Small intestine (tissue), 7 donors: ENCODE measurements around the gene BCL6B. TPM values are rescaled to one million over a fixed set of nuclear protein-coding genes. Genes with fewer than 3 reads are reported as not detected.

Experiments
- DNase-seq, 2 donors: peaks; one replicate each; pipeline versions ENCODE4 v3.0.0 to v3.0.0-alpha.2; 2013
- FAIRE-seq: peaks from 2 replicates; lab custom pipeline; 2012; peaks lifted over from hg19 to GRCh38; lab: Jason Lieb, UNC
- H3K27ac ChIP-seq, 3 donors: one replicate each; pipeline ENCODE4 v1.5.1; 2013; ENCODE audit warnings: low read length in 2 of 3, mild to moderate bottlenecking in 2 of 3, control low read depth in 1 of 3, inconsistent platforms in 1 of 3, low read depth in 1 of 3, moderate library complexity in 1 of 3
- H3K27me3 ChIP-seq, 3 donors: one replicate each; pipeline ENCODE4 v1.6.1; 2013; ENCODE audit warnings: low read length in 3 of 3, inconsistent platforms in 1 of 3; ENCODE audit not compliant: control insufficient read depth in 3 of 3, insufficient read depth in 3 of 3
- H3K36me3 ChIP-seq, 3 donors: one replicate each; pipeline ENCODE4 v1.6.1; 2013; ENCODE audit warnings: low read length in 3 of 3, inconsistent platforms in 1 of 3, low read depth in 1 of 3, mild to moderate bottlenecking in 1 of 3, moderate library complexity in 1 of 3; ENCODE audit not compliant: control insufficient read depth in 3 of 3, insufficient read depth in 2 of 3
- H3K4me1 ChIP-seq, 3 donors: one replicate each; pipeline ENCODE4 v1.6.1; 2013; ENCODE audit warnings: low read length in 2 of 3, inconsistent platforms in 1 of 3, low read depth in 1 of 3, mild to moderate bottlenecking in 1 of 3, moderate library complexity in 1 of 3; ENCODE audit not compliant: control insufficient read depth in 3 of 3, insufficient read depth in 2 of 3
- H3K4me3 ChIP-seq, 3 donors: one replicate each; pipeline ENCODE4 v1.5.1; 2013; ENCODE audit warnings: low read length in 3 of 3, control low read depth in 1 of 3, inconsistent platforms in 1 of 3, low read depth in 1 of 3, mild to moderate bottlenecking in 1 of 3, moderate library complexity in 1 of 3
- H3K9me3 ChIP-seq, 2 donors: one replicate each; pipeline ENCODE4 v1.6.1; 2013; ENCODE audit warnings: low read depth in 1 of 2, low read length in 1 of 2; ENCODE audit not compliant: control insufficient read depth in 2 of 2, insufficient read depth in 1 of 2
- WGBS, 3 donors: extraction: QIAGEN DNeasy Blood & Tissue Kit; methylation state at CpG; one replicate each; pipeline ENCODE4 v1.1.7; 2013; 5-methylcytosine and 5-hydroxymethylcytosine counted together
- polyA plus RNA-seq, 4 donors: library from polyadenylated mRNA; stranded (reverse) in 3 of 4; unstranded in 1 of 4; fragments of 200-250 nt in 3 of 4; fragments of 120-200 nt in 1 of 4; gene quantifications; one replicate each; pipeline versions ENCODE4 v1.2.1 to v1.2.3, GENCODE V29; 2013
- donor health status: healthy with polysubstance abuse.
- donor health status: control.
- donor health status: control.
- donor health status: Bipolar disorder and iron deficiency.
- donor health status: healthy.

The BCL6B gene
- polyA plus RNA-seq, 4 donors, result 0.45 to 8.7 (median 4.2) TPM

DNA sequence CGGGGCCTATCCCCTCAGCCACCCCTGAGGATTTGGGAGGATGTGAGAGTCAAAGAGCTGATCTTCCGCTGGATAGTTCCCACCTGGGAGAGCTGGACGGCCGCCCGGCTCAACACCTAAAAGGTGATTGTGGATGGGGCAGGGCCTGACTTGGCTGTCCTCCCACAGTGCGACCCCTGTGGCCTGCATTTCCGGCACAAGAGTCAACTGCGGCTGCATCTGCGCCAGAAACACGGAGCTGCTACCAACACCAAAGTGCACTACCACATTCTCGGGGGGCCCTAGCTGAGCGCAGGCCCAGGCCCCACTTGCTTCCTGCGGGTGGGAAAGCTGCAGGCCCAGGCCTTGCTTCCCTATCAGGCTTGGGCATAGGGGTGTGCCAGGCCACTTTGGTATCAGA lies 4.5 kb downstream of the BCL6B start:
- Histone ChIP-seq H3K36me3 (no peaks in the 10 kb centered on the region), H3K27ac (no peak overlapping the region), H3K9me3 (peaks cover 0 to 4% of the 10 kb centered on the region in 2 donors), H3K4me3 (no peak overlapping the region), H3K27me3 (peaks cover 0 to 18% (median 0%) of the 10 kb centered on the region in 3 donors), H3K4me1 (peaks cover 0 to 4% (median 3%) of the 10 kb centered on the region in 3 donors)
- FAIRE-seq, result no peak
- WGBS, 3 donors, result 76 to 88% (median 84%) methylated on average over 13 of the region's 13 CpGs
- no peak for DNase-seq

DNA sequence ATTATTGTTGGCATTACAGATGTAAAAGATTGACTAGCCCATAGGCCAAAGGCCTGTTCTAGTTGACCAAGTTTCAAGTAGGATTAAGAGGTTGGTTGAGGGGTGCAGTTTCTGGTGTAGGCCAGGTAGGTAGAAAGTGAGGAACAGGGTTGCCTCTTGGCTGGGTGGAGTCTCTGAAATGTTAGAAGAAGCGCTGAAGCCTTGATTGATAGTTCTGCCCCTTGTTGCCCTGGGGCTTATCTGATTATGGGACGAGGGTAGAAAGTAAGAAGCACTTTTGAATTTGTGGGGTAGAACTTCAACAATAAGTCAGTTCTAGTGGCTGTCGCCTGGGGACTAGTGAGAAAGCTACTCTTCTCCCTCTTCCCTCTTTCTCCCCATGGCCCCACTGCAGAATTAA lies 6.2 kb downstream of the BCL6B start:
- FAIRE-seq, result no peak
- peak overlapping the region in 1 of 3 donors; percentile 48 for H3K27ac ChIP-seq

DNA sequence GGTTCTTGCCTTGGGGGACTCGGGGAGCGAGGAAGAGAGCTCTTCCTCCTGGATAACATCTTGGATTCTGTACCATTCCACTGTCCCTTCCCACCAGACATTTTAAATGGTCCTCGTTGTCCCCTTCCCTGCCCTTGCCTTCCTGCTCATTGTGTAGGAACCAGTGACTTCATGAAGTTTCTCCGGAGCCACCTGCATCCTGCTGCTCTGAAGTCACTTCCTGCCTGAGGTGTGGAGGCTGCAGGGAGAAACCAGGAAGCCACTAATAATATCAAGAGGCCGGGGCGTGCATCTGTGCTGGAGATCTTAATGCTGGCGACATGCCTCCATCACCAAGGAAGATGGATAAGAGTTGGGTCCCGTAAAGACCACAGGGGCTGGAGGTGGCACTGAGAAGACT lies 6.8 kb downstream of the BCL6B start:
- DNase-seq, result no peak
- peak overlapping the region in 1 of 3 donors; percentile 48 for H3K27ac ChIP-seq
- no peak for FAIRE-seq
- no peaks in the 10 kb centered on the region for H3K27me3 ChIP-seq
- 53 to 82% (median 76%) methylated on average over 8 of the region's 8 CpGs for WGBS, 3 donors
- H3K9me3 ChIP-seq, result no peaks in the 10 kb centered on the region
- H3K36me3 ChIP-seq, result no peaks in the 10 kb centered on the region
- peaks cover 0 to under 1% (median 0%) of the 10 kb centered on the region in 3 donors for H3K4me1 ChIP-seq
- H3K4me3 ChIP-seq, result no peak overlapping the region

More for the DNA sequence above, 6.2 kb downstream of the BCL6B start:
- DNase-seq, result no peak
- H3K4me3 ChIP-seq, result no peak overlapping the region
- H3K27me3 ChIP-seq, result peaks cover 0 to under 1% (median 0%) of the 10 kb centered on the region in 3 donors
- 78 to 85% (median 83%) methylated on average over 3 of the region's 3 CpGs for WGBS, 3 donors
- no peaks in the 10 kb centered on the region for H3K36me3 ChIP-seq
- no peaks in the 10 kb centered on the region for H3K9me3 ChIP-seq
- no peaks in the 10 kb centered on the region for H3K4me1 ChIP-seq

DNA sequence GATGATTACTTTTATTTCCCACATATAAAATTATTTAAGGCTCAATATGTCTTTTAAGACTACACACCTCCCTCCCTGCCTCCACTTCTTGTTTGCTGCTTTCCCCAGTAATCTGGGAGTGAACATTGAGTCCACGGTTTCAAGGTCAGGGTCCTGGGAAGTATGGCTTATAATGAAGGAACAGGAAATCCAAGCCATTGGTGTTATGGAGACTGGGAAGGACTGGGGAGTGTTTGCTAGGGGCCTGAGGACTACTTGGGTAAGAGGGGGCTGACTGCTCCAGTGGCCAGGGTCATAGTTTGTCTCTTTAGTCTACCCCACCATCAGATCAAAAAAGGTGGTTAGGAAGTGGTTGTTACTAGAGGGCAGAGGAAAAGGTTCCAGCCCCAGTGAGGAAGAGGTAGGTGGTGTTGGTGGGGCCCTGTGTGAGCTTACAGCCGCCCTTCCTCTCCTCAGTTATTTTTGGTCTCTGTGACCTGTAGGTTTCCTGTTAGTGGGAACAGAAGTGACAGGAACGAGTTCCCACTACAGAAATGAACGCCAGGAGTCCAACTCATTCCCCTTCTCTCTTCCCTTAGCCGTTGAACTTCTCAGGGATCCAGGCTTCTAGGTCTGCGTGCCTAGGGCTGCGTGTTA lies 12.2 kb downstream of the BCL6B start:
- WGBS, 3 donors, result 3 to 11% (median 8%) methylated on average over 6 to 7 of the region's 7 CpGs
- peak; percentile 51 to 67 for DNase-seq
- Histone ChIP-seq H3K4me1 (peaks cover 0 to 33% (median 6%) of the 10 kb centered on the region in 3 donors), H3K27me3 (no peaks in the 10 kb centered on the region), H3K36me3 (no peaks in the 10 kb centered on the region), H3K4me3 (peak overlapping the region; percentile 36 to 77 (median 65)), H3K27ac (peak overlapping the region; percentile 90 to 98 (median 92)), H3K9me3 (no peaks in the 10 kb centered on the region)
- FAIRE-seq, result no peak

DNA sequence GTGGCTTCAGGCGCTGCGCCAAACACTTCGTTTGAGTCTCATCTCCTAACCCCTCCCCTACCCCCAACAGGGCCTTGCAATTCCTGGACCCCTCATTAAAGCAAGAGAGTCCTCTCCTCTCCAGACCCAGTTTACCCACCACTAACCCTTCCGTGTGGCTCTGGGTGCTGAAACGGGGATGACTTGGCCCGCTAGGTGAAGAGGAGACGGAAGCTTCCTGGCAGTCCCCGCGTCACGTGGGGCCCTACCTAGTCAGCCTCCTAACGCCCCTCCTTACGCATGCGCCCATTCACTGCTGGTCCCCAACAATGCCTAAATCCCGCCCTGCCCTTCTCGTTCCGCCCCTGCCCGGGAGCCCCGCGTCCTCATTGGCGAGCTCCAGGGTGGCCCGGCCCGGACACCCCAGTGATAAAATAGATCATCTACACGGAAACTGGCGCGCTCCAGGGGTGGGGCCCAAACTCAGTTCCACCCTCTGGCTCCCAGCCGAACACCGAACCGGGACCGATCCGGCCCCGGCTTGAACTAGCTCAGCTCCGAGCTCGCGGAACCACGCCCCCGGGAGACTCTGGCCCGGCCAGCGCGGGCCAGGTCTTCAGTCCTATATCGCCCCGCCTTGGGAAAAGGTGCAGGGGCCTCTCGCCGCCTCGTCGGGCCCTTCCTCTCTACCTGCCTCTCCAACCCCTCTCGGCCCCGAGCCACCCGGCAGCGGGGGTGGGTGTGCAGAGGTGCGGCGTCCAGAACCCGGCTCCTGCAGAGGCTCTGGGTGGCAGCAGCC lies 12.9 kb downstream of the BCL6B start, which contains the start of gene SLC16A13:
TSS of gene SLC16A13 (plus strand) at position 425 of the 778 bp plus-strand sequence. CDS start 368 bp downstream, outside the sequence.
- FAIRE-seq (no peak), DNase-seq (peak; percentile 99 to 100)
- H3K36me3 ChIP-seq, result no peaks in the 10 kb centered on the region
- no peaks in the 10 kb centered on the region for H3K27me3 ChIP-seq
- peaks cover 0 to 33% (median 6%) of the 10 kb centered on the region in 3 donors for H3K4me1 ChIP-seq
- peak within 1 kb of the TSS; percentile 90 to 98 (median 93) for H3K27ac ChIP-seq
- 0 to 1% (median 1%) methylated on average over 52 of the region's 52 CpGs for WGBS, 3 donors
- no peaks in the 10 kb centered on the region for H3K9me3 ChIP-seq
- H3K4me3 ChIP-seq, result peak within 1 kb of the TSS; percentile 77 to 80 (median 77)

DNA sequence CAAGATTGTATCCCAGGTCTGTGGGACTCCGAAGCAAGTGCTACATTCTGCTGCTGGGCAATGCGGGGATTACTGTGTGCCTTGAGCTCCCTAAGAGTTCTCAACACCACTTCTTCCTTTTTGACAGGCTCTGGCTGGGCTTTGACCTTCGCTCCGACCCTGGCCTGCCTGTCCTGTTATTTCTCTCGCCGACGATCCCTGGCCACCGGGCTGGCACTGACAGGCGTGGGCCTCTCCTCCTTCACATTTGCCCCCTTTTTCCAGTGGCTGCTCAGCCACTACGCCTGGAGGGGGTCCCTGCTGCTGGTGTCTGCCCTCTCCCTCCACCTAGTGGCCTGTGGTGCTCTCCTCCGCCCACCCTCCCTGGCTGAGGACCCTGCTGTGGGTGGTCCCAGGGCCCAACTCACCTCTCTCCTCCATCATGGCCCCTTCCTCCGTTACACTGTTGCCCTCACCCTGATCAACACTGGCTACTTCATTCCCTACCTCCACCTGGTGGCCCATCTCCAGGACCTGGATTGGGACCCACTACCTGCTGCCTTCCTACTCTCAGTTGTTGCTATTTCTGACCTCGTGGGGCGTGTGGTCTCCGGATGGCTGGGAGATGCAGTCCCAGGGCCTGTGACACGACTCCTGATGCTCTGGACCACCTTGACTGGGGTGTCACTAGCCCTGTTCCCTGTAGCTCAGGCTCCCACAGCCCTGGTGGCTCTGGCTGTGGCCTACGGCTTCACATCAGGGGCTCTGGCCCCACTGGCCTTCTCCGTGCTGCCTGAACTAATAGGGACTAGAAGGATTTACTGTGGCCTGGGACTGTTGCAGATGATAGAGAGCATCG lies 15.4 kb downstream of the BCL6B start:
- Histone ChIP-seq H3K27me3 (peaks cover 0 to 19% (median 0%) of the 10 kb centered on the region in 3 donors), H3K4me3 (no peak overlapping the region), H3K27ac (peak overlapping the region in 2 of 3 donors; percentile 38 to 40), H3K9me3 (no peaks in the 10 kb centered on the region), H3K36me3 (no peaks in the 10 kb centered on the region), H3K4me1 (peaks cover 8 to 44% (median 8%) of the 10 kb centered on the region in 3 donors)
- 46 to 75% (median 62%) methylated on average over 19 of the region's 19 CpGs for WGBS, 3 donors
- DNase-seq (peak in 1 of 2 donors; percentile 67), FAIRE-seq (no peak)

DNA sequence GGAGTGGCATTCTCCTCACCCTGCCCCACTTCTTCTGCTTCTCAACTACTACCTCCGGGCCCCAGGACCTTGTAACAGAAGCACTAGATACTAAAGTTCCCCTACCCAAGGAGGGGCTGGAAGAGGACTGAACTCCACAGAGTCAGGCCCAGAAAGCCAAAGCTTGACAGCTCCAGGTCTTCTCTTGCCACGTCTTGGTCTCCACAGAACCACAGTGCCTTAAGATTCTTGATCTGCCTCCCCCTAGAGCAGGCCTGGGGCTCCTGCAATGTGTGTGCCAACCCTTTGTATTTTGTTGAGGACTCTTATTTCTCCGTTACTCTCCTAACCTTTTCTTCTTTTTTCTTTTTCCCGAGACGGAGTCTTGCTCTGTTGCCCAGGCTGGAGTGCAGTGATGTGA lies 17.0 kb downstream of the BCL6B start:
- no peak overlapping the region for H3K27ac ChIP-seq
- FAIRE-seq (no peak), DNase-seq (no peak)
- peaks cover 0 to 35% (median 0%) of the 10 kb centered on the region in 3 donors for H3K27me3 ChIP-seq
- no peak overlapping the region for H3K4me3 ChIP-seq
- 86 to 92% (median 88%) methylated on average over 5 of the region's 5 CpGs for WGBS, 3 donors
- no peaks in the 10 kb centered on the region for H3K9me3 ChIP-seq
- no peaks in the 10 kb centered on the region for H3K36me3 ChIP-seq
- H3K4me1 ChIP-seq, result peaks cover 8 to 52% (median 11%) of the 10 kb centered on the region in 3 donors
